NB4 (cell line): ENCODE data around the gene SLC37A2.

Experiments used
- DNase-seq: peaks from one replicate; pipeline ENCODE4 v3.0.0; 2010; ENCODE audit warnings: low read depth
- H3K4me3 ChIP-seq: one replicate; pipeline ENCODE4 v1.5.1; 2011; ENCODE audit warnings: mild to moderate bottlenecking, low read depth, low read length, moderate library complexity
- MYC ChIP-seq: IDR thresholded peaks from 2 replicates; pipeline ENCODE4 v1.6.1; 2011; ENCODE audit warnings: low read depth, low read length
- POLR2A ChIP-seq: IDR thresholded peaks from 2 replicates; pipeline ENCODE4 v1.6.1; 2011; ENCODE audit warnings: mild to moderate bottlenecking; ENCODE audit not compliant: insufficient read length; ENCODE audit errors: extremely low read depth
- TF ChIP-seq, protein P1 (sequence below): IDR thresholded peaks from 2 replicates; pipeline ENCODE4 v1.6.1; 2011; ENCODE audit warnings: low read depth, low read length
- TF ChIP-seq, protein P2 (sequence below): IDR thresholded peaks from one replicate; pipeline ENCODE4 v1.5.1; 2012; ENCODE audit warnings: low read depth, low read length

SLC37A2 gene

DNA sequence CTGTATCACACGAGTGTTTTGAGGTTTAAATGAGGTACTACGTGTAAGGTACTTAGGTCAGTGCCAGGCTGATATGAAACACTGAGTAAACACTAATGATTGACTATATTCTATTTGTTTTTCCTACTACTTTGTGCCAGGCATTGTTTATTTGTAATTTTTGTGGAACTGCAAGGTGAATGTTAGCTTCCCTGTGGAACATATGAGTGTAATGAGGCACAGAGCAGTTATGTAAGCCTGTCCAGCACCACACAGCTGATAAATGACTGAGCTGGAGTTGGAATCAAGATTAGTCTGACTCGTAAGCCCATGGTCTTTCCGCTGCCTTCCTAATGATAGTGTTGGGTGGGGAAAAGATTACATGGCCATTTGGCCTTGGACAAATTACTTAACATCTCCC lies 5.9 kb downstream of the SLC37A2 start:
- no peak for DNase-seq
- TF ChIP-seq MYC (no peak), POLR2A (no peak)
- TF ChIP-seq, protein P1, sequence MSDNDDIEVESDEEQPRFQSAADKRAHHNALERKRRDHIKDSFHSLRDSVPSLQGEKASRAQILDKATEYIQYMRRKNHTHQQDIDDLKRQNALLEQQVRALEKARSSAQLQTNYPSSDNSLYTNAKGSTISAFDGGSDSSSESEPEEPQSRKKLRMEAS = no peak
- TF ChIP-seq, protein P2, sequence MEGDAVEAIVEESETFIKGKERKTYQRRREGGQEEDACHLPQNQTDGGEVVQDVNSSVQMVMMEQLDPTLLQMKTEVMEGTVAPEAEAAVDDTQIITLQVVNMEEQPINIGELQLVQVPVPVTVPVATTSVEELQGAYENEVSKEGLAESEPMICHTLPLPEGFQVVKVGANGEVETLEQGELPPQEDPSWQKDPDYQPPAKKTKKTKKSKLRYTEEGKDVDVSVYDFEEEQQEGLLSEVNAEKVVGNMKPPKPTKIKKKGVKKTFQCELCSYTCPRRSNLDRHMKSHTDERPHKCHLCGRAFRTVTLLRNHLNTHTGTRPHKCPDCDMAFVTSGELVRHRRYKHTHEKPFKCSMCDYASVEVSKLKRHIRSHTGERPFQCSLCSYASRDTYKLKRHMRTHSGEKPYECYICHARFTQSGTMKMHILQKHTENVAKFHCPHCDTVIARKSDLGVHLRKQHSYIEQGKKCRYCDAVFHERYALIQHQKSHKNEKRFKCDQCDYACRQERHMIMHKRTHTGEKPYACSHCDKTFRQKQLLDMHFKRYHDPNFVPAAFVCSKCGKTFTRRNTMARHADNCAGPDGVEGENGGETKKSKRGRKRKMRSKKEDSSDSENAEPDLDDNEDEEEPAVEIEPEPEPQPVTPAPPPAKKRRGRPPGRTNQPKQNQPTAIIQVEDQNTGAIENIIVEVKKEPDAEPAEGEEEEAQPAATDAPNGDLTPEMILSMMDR = no peak
- no peak overlapping the region for H3K4me3 ChIP-seq

DNA sequence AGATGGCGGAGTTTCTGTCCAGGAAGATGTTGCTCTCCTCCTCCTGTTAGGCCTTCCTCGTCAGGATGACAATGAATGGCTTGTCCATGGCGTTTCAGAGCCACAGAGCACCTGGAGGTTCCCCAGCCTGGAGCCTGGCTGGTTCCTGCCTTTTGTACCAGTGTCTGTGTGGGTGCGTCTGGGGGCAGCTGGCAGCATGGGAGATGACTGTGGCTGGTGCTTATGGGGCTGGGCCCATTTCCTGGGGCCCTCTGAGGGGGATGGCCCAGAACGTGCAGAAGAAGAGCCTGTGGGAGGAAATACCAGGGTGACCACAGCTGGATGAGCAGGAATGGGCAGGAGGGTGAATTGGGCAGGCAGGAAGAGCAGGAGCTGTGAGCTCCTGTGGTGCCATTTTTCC lies 6.7 kb downstream of the SLC37A2 start:
- peak; percentile 86 for DNase-seq
- TF ChIP-seq, protein P2 = no peak
- TF ChIP-seq, protein P1 = no peak
- no peak for TF ChIP-seq POLR2A
- TF ChIP-seq MYC = no peak
- H3K4me3 ChIP-seq = no peak overlapping the region

DNA sequence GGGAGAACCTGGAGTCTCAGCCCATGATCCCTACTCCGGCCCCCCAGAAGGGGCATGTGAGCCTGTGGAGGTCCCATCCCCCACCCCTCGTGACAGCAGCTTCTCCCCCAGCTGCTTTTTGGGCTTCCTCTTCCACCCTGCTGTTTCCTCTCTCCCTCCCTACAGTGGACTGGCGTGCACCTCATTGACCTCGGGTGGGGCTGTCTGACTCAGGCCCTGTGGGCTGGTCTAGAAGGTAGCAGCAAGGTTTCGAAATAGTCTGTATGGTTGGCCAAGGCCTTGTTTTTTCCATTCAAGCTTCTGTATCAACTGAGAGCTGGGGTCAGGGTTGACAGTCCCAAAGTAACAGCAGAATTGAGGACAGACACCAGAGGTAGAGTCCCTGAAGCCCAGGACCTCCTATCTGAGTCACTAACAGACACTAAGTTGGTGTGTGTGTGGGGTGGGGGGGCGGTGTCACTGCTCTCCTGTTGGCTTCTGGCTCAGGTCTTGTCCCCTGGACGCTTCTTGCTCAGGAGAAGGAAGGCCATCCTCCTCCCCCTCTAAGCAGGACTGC lies 7.7 kb downstream of the SLC37A2 start:
- H3K4me3 ChIP-seq = peak overlapping the region; percentile 12
- TF ChIP-seq, protein P1 = peak; percentile 92
- TF ChIP-seq MYC = peak; percentile 95
- TF ChIP-seq, protein P2 = no peak
- peak; percentile 98 for DNase-seq

DNA sequence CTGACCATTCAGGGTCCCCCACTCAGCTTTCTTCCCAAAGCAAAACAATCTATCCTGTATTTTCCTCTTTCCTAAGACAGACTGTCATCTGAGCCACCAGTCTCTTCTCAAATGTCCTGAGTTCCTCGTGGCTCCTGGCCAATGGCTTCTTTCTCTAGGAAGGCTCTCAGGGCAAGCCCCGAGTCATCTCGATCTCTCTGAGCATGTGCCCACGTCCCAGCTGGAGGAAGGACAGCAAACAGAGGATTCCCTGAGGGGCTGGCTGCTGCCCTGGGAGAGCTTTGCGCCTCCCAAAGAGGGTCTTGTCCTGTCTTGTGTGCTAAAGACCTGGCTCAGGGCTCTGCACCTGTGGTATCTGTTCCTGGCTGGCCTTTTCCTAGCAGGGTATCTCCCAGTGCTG lies 8.3 kb downstream of the SLC37A2 start:
- DNase-seq = peak; percentile 64
- no peak overlapping the region for H3K4me3 ChIP-seq
- TF ChIP-seq POLR2A (no peak), MYC (no peak)
- TF ChIP-seq, protein P1 = no peak
- TF ChIP-seq, protein P2 = no peak

DNA sequence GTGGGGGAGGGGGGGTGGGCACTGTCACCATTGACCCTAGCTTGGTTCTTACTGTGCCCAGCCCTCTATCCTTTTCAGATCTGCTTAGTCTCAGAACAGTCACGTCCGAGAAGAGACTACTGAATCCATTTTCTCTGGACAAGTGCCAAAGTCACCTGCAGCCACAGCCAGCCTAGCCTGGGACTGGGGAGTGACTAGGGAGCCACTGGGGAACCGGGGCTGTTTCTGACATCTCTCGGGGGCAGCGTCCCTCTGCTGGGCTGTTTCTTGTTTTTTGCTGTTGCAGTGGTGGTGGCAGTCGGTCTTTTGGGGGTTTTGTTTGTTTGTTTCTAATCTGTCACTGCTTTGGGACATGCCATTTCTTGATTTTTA lies 8.7 kb downstream of the SLC37A2 start:
- H3K4me3 ChIP-seq = no peak overlapping the region
- TF ChIP-seq, protein P2 = no peak
- TF ChIP-seq POLR2A = no peak
- DNase-seq = no peak
